ENCODE results near the gene ASPRV1. TPM values are rescaled to one million over a fixed set of nuclear protein-coding genes. Genes with fewer than 3 reads are reported as not detected.

The ASPRV1 gene
- total and polyA plus RNA-seq, 8 donors = 0.73 to 4.2 (median 3.0) TPM

- TF ChIP-seq CTCF (IDR thresholded peaks at IDR 0.05) = no peak
- Histone ChIP-seq H3K27me3 (peaks cover 0 to 11% of the 10 kb centered on the region in 2 donors), H3K9me3 (no peaks in the 10 kb centered on the region), H3K36me3 (peaks cover 0 to 26% of the 10 kb centered on the region in 2 donors), H3K27ac (peak overlapping the region in 1 of 2 donors; percentile 94), H3K4me1 (peaks cover 4 to 67% of the 10 kb centered on the region in 2 donors), H3K4me3 (no peak overlapping the region)
- DNase-seq = no peak
- peak; percentile 50 for ATAC-seq
- intact Hi-C loops (cut with DNase I) = no loop called here
These were observed 14.8 kb downstream of the ASPRV1 start for GRCh38 chr2:69946351-69947324.

- TF ChIP-seq CTCF (IDR thresholded peaks at IDR 0.05) = no peak
- intact Hi-C loops (cut with DNase I) = no loop called here
- no peak for DNase-seq
- no peak overlapping the region for H3K4me3 ChIP-seq
- no peak for ATAC-seq
- peaks cover 4 to 67% of the 10 kb centered on the region in 2 donors for H3K4me1 ChIP-seq
- H3K36me3 ChIP-seq = peaks cover 0 to 33% of the 10 kb centered on the region in 2 donors
- peaks cover 0 to 11% of the 10 kb centered on the region in 2 donors for H3K27me3 ChIP-seq
- no peaks in the 10 kb centered on the region for H3K9me3 ChIP-seq
- peak overlapping the region in 1 of 2 donors; percentile 94 for H3K27ac ChIP-seq
These were observed 15.5 kb downstream of the ASPRV1 start for GRCh38 chr2:69945941-69946340.

DNA sequence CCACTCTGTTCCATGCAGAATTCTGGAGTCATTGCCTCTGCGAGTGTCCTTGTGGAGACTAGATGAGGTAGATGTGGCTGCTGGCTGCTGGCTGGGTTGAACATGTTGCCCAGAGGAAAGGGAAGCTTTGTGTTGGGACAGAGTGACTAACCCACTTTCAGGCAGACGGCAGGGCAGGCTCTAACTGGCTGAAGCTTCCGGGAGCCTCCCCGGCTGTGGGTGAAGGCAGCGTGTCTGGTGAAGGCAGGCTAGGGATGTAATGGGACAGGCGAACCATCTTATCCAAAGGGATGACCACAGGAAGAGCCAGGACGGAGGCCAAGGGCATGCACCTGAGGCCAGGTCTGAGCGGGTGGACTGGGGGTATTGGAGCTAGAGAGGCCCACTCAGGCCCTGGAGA, 16.0 kb downstream of the ASPRV1 start:
- intact Hi-C loops (cut with DNase I) = no loop called here
- Histone ChIP-seq H3K4me3 (no peak overlapping the region), H3K27ac (peak overlapping the region in 1 of 2 donors; percentile 94), H3K27me3 (peaks cover 0 to 11% of the 10 kb centered on the region in 2 donors), H3K9me3 (no peaks in the 10 kb centered on the region), H3K4me1 (peaks cover 4 to 67% of the 10 kb centered on the region in 2 donors), H3K36me3 (peaks cover 0 to 38% of the 10 kb centered on the region in 2 donors)
- DNase-seq = peak in 2 of 4 donors; percentile 73 to 90
- TF ChIP-seq CTCF (IDR thresholded peaks at IDR 0.05) = no peak
- ATAC-seq = peak; percentile 58

DNA sequence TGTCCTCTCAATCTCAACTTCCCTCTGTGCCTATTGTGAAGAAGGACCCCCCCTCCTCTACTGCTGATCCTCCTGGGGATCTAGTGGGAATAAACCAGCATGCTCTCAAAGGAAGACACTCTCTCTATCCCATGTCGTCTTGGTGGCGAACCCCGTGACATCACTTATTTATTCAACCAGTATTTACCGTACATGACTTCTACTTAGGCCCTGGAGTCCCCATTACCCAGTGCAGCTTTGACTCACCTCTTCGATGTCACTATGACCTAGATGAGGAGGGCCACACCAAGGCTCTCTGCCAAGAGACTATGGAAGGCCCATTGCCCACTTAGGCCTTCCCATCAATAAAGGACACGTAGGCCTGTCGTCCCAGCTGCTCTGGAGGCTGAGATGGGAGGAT, 16.7 kb downstream of the ASPRV1 start:
- intact Hi-C loops (cut with DNase I) = no loop called here
- H3K9me3 ChIP-seq = no peaks in the 10 kb centered on the region
- no peak for ATAC-seq
- peaks cover 0 to 45% of the 10 kb centered on the region in 2 donors for H3K36me3 ChIP-seq
- no peak overlapping the region for H3K4me3 ChIP-seq
- peak overlapping the region in 1 of 2 donors; percentile 94 for H3K27ac ChIP-seq
- DNase-seq = no peak
- H3K4me1 ChIP-seq = peaks cover 4 to 67% of the 10 kb centered on the region in 2 donors
- TF ChIP-seq CTCF (IDR thresholded peaks at IDR 0.05) = no peak
- peaks cover 0 to 11% of the 10 kb centered on the region in 2 donors for H3K27me3 ChIP-seq

DNA sequence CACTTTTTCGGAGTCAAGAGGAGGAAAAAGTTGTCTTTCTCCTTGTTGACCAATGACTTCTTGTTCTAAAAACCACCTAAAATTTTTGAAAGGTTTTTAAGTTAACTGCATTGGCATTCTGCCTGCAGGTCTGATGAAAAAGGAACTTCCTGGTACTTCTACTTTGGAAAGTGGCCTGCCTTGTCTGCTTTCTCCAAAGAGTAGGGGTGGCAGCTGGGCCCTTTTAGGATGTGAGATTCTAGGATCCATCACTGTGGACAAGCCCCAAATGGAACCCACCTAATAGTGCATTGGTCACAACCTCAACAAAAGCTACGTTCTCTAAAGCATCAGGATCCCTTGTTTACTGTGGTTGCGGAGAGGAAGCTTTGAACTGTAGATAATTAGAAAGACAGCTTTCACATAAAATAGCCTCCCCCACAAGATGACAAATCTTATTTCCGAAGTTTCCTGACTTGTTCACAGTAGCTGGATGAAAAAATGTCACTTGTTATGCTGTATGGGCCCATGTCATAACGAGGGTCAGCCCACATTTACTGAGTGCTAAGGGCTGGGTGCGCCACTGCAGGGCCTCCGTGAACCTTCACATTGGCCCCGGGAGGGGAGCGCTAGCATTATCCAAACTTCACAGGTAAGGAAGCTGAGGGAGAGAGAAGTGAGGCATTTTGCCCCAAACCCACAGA, 17.4 kb downstream of the ASPRV1 start:
- ATAC-seq (peak; percentile 5), DNase-seq (no peak)
- H3K27ac ChIP-seq = peak overlapping the region in 1 of 2 donors; percentile 94
- H3K36me3 ChIP-seq = peaks cover 0 to 53% of the 10 kb centered on the region in 2 donors
- H3K4me3 ChIP-seq = no peak overlapping the region
- TF ChIP-seq CTCF (IDR thresholded peaks at IDR 0.05) = no peak
- H3K4me1 ChIP-seq = peaks cover 4 to 63% of the 10 kb centered on the region in 2 donors
- H3K9me3 ChIP-seq = no peaks in the 10 kb centered on the region
- intact Hi-C loops (cut with DNase I) = no loop called here
- peaks cover 0 to 8% of the 10 kb centered on the region in 2 donors for H3K27me3 ChIP-seq

Measured in left lung (tissue), 10 donors.